ENCODE data around the gene SLC39A11.
"Not testable (repeated sequence)": the region's sequence is repeated elsewhere in the genome, so short reads cannot be mapped to it uniquely, and the experiment has no call there.

The SLC39A11 gene

GRCh38 chr17:73071066-73071999, 21.2 kb downstream of the SLC39A11 start:
- peak; percentile 46 for DNase-seq (ENCODE audit: low spot score)

- no peak for DNase-seq (ENCODE audit: low spot score)
Observed at GRCh38 chr17:73069841-73070240, 22.6 kb downstream of the SLC39A11 start.

- DNase-seq (ENCODE audit: low spot score), result no peak
Observed at GRCh38 chr17:73069164-73069770, 23.2 kb downstream of the SLC39A11 start.

- DNase-seq (ENCODE audit: low spot score), result peak; percentile 65
Observed at GRCh38 chr17:73068322-73069153, 23.9 kb downstream of the SLC39A11 start.

- not testable (repeated sequence) for DNase-seq (ENCODE audit: low spot score)
Observed at GRCh38 chr17:73067699-73068098, 24.8 kb downstream of the SLC39A11 start.

- no peak for DNase-seq (ENCODE audit: low spot score)
Observed at GRCh38 chr17:73067075-73067474, 25.4 kb downstream of the SLC39A11 start.

- DNase-seq (ENCODE audit: low spot score), result no peak
Observed at GRCh38 chr17:73066148-73066884, 26.2 kb downstream of the SLC39A11 start.

GRCh38 chr17:73065376-73065775, 27.1 kb downstream of the SLC39A11 start:
- DNase-seq (ENCODE audit: low spot score), result no peak

GRCh38 chr17:73064084-73064938, 28.2 kb downstream of the SLC39A11 start:
- DNase-seq (ENCODE audit: low spot score), result no peak

GRCh38 chr17:73062726-73063125, 29.8 kb downstream of the SLC39A11 start:
- no peak for DNase-seq (ENCODE audit: low spot score)

GRCh38 chr17:73061161-73061560, 31.3 kb downstream of the SLC39A11 start:
- no peak for DNase-seq (ENCODE audit: low spot score)

- no peak for DNase-seq (ENCODE audit: low spot score)
Observed at GRCh38 chr17:73060721-73061120, 31.8 kb downstream of the SLC39A11 start.

- DNase-seq (ENCODE audit: low spot score), result not testable (repeated sequence)
Observed at GRCh38 chr17:73059713-73060112, 32.8 kb downstream of the SLC39A11 start.

GRCh38 chr17:73058022-73058421, 34.5 kb downstream of the SLC39A11 start:
- no peak for DNase-seq (ENCODE audit: low spot score)

- DNase-seq (ENCODE audit: low spot score), result no peak
Observed at GRCh38 chr17:73057196-73057595, 35.3 kb downstream of the SLC39A11 start.

GRCh38 chr17:73052923-73053322, 39.6 kb downstream of the SLC39A11 start:
- no peak for DNase-seq (ENCODE audit: low spot score)

GRCh38 chr17:73050797-73051196, 41.7 kb downstream of the SLC39A11 start:
- DNase-seq (ENCODE audit: low spot score), result no peak

GRCh38 chr17:73048170-73048569, 44.3 kb downstream of the SLC39A11 start:
- DNase-seq (ENCODE audit: low spot score), result no peak

- DNase-seq (ENCODE audit: low spot score), result no peak
Observed at GRCh38 chr17:73045724-73046123, 46.8 kb downstream of the SLC39A11 start.

GRCh38 chr17:73043686-73044581, 48.6 kb downstream of the SLC39A11 start:
- DNase-seq (ENCODE audit: low spot score), result no peak
